Measurements from ENCODE around the gene C19orf33. TPM values are rescaled to one million over a fixed set of nuclear protein-coding genes. Genes with fewer than 3 reads are reported as not detected.
A peak's percentile ranks its signal among the peaks of the same experiment; 100 is the strongest.
"Not testable (repeated sequence)": the region's sequence is repeated elsewhere in the genome, so short reads cannot be mapped to it uniquely, and the experiment has no call there.

The C19orf33 gene
- not detected for total RNA-seq
- polyA plus RNA-seq = not detected

GRCh38 chr19:38303517-38304351 lies at the start of gene C19orf33:
Gene C19orf33, plus strand, starts transcription at chr19:38304251. Its CDS starts 11 bp downstream, at chr19:38304262.
- Histone ChIP-seq H3K27ac (ENCODE audit: insufficient read depth, low read length, poor library complexity, severe bottlenecking) (no peak within 1 kb of the TSS), H3K27me3 (ENCODE audit: control insufficient read depth, insufficient read depth, low read length) (no peaks in the 10 kb centered on the region), H3K9me3 (ENCODE audit: control insufficient read depth in 2 of 2, low read length in 2 of 2) (no peaks in the 10 kb centered on the region), H3K4me1 (ENCODE audit: control insufficient read depth, insufficient read depth, low read length, poor library complexity, severe bottlenecking) (no peaks in the 10 kb centered on the region), H3K36me3 (ENCODE audit: control insufficient read depth, insufficient read depth, low read length) (peaks cover 7% of the 10 kb centered on the region), H3K4me3 (ENCODE audit: low read depth, low read length) (no peak within 1 kb of the TSS)
- Mint-ChIP-seq H3K9me3 (peaks cover 0 to 1% (median 0%) of the 10 kb centered on the region in 7 donors), H3K4me1 (no peaks in the 10 kb centered on the region), H3K27ac (no peak within 1 kb of the TSS), H3K4me3 (no peak within 1 kb of the TSS), H3K27me3 (no peaks in the 10 kb centered on the region), H3K36me3 (peaks cover 8% of the 10 kb centered on the region)
- DNase-seq (no peak), ATAC-seq (ENCODE audit: low read depth in 2 of 2) (no peak)

GRCh38 chr19:38255383-38256014 lies 48.6 kb upstream of the C19orf33 start:
- peaks cover 4% of the 10 kb centered on the region for H3K4me1 ChIP-seq (ENCODE audit: control insufficient read depth, insufficient read depth, low read length, poor library complexity, severe bottlenecking)
- DNase-seq (no peak), ATAC-seq (ENCODE audit: low read depth in 2 of 2) (no peak)
- H3K36me3 ChIP-seq (ENCODE audit: control insufficient read depth, insufficient read depth, low read length) = no peaks in the 10 kb centered on the region
- no peaks in the 10 kb centered on the region for H3K9me3 ChIP-seq (ENCODE audit: control insufficient read depth in 2 of 2, low read length in 2 of 2)
- no peak overlapping the region for H3K27ac ChIP-seq (ENCODE audit: insufficient read depth, low read length, poor library complexity, severe bottlenecking)
- no peaks in the 10 kb centered on the region for H3K9me3 Mint-ChIP-seq
- no peak overlapping the region for H3K4me3 Mint-ChIP-seq
- H3K27me3 Mint-ChIP-seq = peaks cover 33% of the 10 kb centered on the region
- H3K27ac Mint-ChIP-seq = no peak overlapping the region
- H3K4me3 ChIP-seq (ENCODE audit: low read depth, low read length) = no peak overlapping the region
- no peaks in the 10 kb centered on the region for H3K36me3 Mint-ChIP-seq
- H3K4me1 Mint-ChIP-seq = peaks cover 0 to 8% (median 6%) of the 10 kb centered on the region in 4 donors
- peaks cover 2% of the 10 kb centered on the region for H3K27me3 ChIP-seq (ENCODE audit: control insufficient read depth, insufficient read depth, low read length)

GRCh38 chr19:38261942-38262341 lies 42.1 kb upstream of the C19orf33 start:
- not testable (repeated sequence) for H3K27ac Mint-ChIP-seq; H3K36me3 ChIP-seq (ENCODE audit: control insufficient read depth, insufficient read depth, low read length); H3K9me3 Mint-ChIP-seq; DNase-seq; H3K36me3 Mint-ChIP-seq; H3K4me3 ChIP-seq (ENCODE audit: low read depth, low read length); H3K27me3 ChIP-seq (ENCODE audit: control insufficient read depth, insufficient read depth, low read length); ATAC-seq (ENCODE audit: low read depth in 2 of 2); H3K4me3 Mint-ChIP-seq; H3K9me3 ChIP-seq (ENCODE audit: control insufficient read depth in 2 of 2, low read length in 2 of 2); H3K27ac ChIP-seq (ENCODE audit: insufficient read depth, low read length, poor library complexity, severe bottlenecking)
- H3K27me3 Mint-ChIP-seq = peaks cover 21% of the 10 kb centered on the region
- peaks cover 18% of the 10 kb centered on the region for H3K4me1 ChIP-seq (ENCODE audit: control insufficient read depth, insufficient read depth, low read length, poor library complexity, severe bottlenecking)
- H3K4me1 Mint-ChIP-seq = peaks cover 0 to 29% (median 18%) of the 10 kb centered on the region in 4 donors

- H3K4me3 Mint-ChIP-seq = peak overlapping the region in 3 of 4 donors; percentile 29 to 82 (median 57)
Observed at GRCh38 chr19:38262585-38263268, 41.3 kb upstream of the C19orf33 start.

GRCh38 chr19:38263689-38264485 lies 40.2 kb upstream of the C19orf33 start:
- Mint-ChIP-seq H3K27ac (peak overlapping the region; percentile 60 to 92 (median 84)), H3K27me3 (peaks cover 10% of the 10 kb centered on the region), H3K36me3 (no peaks in the 10 kb centered on the region), H3K4me1 (peaks cover 0 to 41% (median 21%) of the 10 kb centered on the region in 4 donors), H3K9me3 (peaks cover 0 to 1% (median 0%) of the 10 kb centered on the region in 7 donors), H3K4me3 (peak overlapping the region; percentile 68 to 86 (median 82))
- Histone ChIP-seq H3K27ac (ENCODE audit: insufficient read depth, low read length, poor library complexity, severe bottlenecking) (peak overlapping the region; percentile 66), H3K27me3 (ENCODE audit: control insufficient read depth, insufficient read depth, low read length) (no peaks in the 10 kb centered on the region), H3K4me3 (ENCODE audit: low read depth, low read length) (peak overlapping the region; percentile 13), H3K36me3 (ENCODE audit: control insufficient read depth, insufficient read depth, low read length) (no peaks in the 10 kb centered on the region), H3K4me1 (ENCODE audit: control insufficient read depth, insufficient read depth, low read length, poor library complexity, severe bottlenecking) (peaks cover 18% of the 10 kb centered on the region), H3K9me3 (ENCODE audit: control insufficient read depth in 2 of 2, low read length in 2 of 2) (no peaks in the 10 kb centered on the region)
- ATAC-seq (ENCODE audit: low read depth in 2 of 2) (peak; percentile 87), DNase-seq (peak; percentile 70 to 76 (median 73))

More at GRCh38 chr19:38262585-38263268, 41.3 kb upstream of the C19orf33 start:
- H3K36me3 ChIP-seq (ENCODE audit: control insufficient read depth, insufficient read depth, low read length) = no peaks in the 10 kb centered on the region
- ATAC-seq (ENCODE audit: low read depth in 2 of 2) (no peak), DNase-seq (no peak)
- peaks cover 18% of the 10 kb centered on the region for H3K4me1 ChIP-seq (ENCODE audit: control insufficient read depth, insufficient read depth, low read length, poor library complexity, severe bottlenecking)
- H3K4me3 ChIP-seq (ENCODE audit: low read depth, low read length) = no peak overlapping the region
- Mint-ChIP-seq H3K9me3 (peaks cover 0 to under 1% (median 0%) of the 10 kb centered on the region in 7 donors), H3K27me3 (peaks cover 16% of the 10 kb centered on the region), H3K36me3 (no peaks in the 10 kb centered on the region), H3K27ac (no peak overlapping the region), H3K4me1 (peaks cover 0 to 35% (median 18%) of the 10 kb centered on the region in 4 donors)
- H3K27me3 ChIP-seq (ENCODE audit: control insufficient read depth, insufficient read depth, low read length) = no peaks in the 10 kb centered on the region
- H3K27ac ChIP-seq (ENCODE audit: insufficient read depth, low read length, poor library complexity, severe bottlenecking) = no peak overlapping the region
- H3K9me3 ChIP-seq (ENCODE audit: control insufficient read depth in 2 of 2, low read length in 2 of 2) = no peaks in the 10 kb centered on the region

- peaks cover 10% of the 10 kb centered on the region for H3K27me3 Mint-ChIP-seq
- peaks cover 0 to 41% (median 21%) of the 10 kb centered on the region in 4 donors for H3K4me1 Mint-ChIP-seq
- peaks cover 0 to 1% (median 0%) of the 10 kb centered on the region in 7 donors for H3K9me3 Mint-ChIP-seq
- peak within 1 kb of the TSS; percentile 68 to 89 (median 83) for H3K4me3 Mint-ChIP-seq
- H3K27ac ChIP-seq (ENCODE audit: insufficient read depth, low read length, poor library complexity, severe bottlenecking) = peak within 1 kb of the TSS; percentile 66
- H3K36me3 ChIP-seq (ENCODE audit: control insufficient read depth, insufficient read depth, low read length) = no peaks in the 10 kb centered on the region
- no peaks in the 10 kb centered on the region for H3K36me3 Mint-ChIP-seq
- no peaks in the 10 kb centered on the region for H3K27me3 ChIP-seq (ENCODE audit: control insufficient read depth, insufficient read depth, low read length)
- no peaks in the 10 kb centered on the region for H3K9me3 ChIP-seq (ENCODE audit: control insufficient read depth in 2 of 2, low read length in 2 of 2)
- peaks cover 18% of the 10 kb centered on the region for H3K4me1 ChIP-seq (ENCODE audit: control insufficient read depth, insufficient read depth, low read length, poor library complexity, severe bottlenecking)
- ATAC-seq (ENCODE audit: low read depth in 2 of 2) (peak; percentile 8 to 9), DNase-seq (no peak)
- H3K4me3 ChIP-seq (ENCODE audit: low read depth, low read length) = peak within 1 kb of the TSS; percentile 19
- H3K27ac Mint-ChIP-seq = peak within 1 kb of the TSS; percentile 60 to 92 (median 84)
Observed at GRCh38 chr19:38264486-38265212, 39.4 kb upstream of the C19orf33 start, which contains the start of gene SPINT2. Gene SPINT2, plus strand, starts transcription at chr19:38264573. Its CDS starts 320 bp downstream, at chr19:38264893.
